Endothelial cell of umbilical vein (primary cell): ENCODE data around the gene CYTH1. TPM values are rescaled to one million over a fixed set of nuclear protein-coding genes. Genes with fewer than 3 reads are reported as not detected.

ENCODE experiments used
- BruUV-seq: library from RNA; stranded (reverse); fragments of 400-500 nt; replicated peaks from 2 replicates; lab custom pipeline; 2021; lab: Mats Ljungman, UMichigan
- CTCF ChIA-PET: fragments of 300-600, 350-600 bp; sonication (Branson Sonifier 250); formaldehyde crosslinking; loops from one replicate; lab custom pipeline; 2021; ENCODE audit warnings: antibody characterized with exemption, inconsistent platforms; lab: Charles Lee
- POLR2A ChIA-PET: fragments of 300-600, 350-600 bp; sonication (Branson Sonifier 250); formaldehyde crosslinking; loops from one replicate; lab custom pipeline; 2021; ENCODE audit warnings: antibody characterized with exemption, inconsistent platforms; lab: Charles Lee
- DNase-seq: peaks from one replicate; pipeline ENCODE4 v3.0.0-alpha.2; 2011; ENCODE audit warnings: low read depth, low spot score
- FAIRE-seq: peaks from 2 replicates; lab custom pipeline; 2011; peaks lifted over from hg19 to GRCh38; lab: Jason Lieb, UNC
- H2AFZ ChIP-seq: 2 replicates; pipeline ENCODE4 v1.6.0; 2012; ENCODE audit warnings: low read depth, low read length, control low read depth, inconsistent platforms
- H3K27ac ChIP-seq: 2 replicates; pipeline ENCODE4 v1.5.1; 2011; ENCODE audit warnings: low read depth, mild to moderate bottlenecking, control low read depth, low read length, moderate library complexity; ENCODE audit not compliant: insufficient read depth
- H3K27me3 ChIP-seq, 2 experiments: 2 replicates each; pipeline versions ENCODE4 v1.6.0 to v1.6.1; 2011; ENCODE audit warnings: low read length in 2 of 2, mixed read lengths in 1 of 2; ENCODE audit not compliant: control insufficient read depth in 2 of 2, insufficient read depth in 2 of 2
- H3K36me3 ChIP-seq, 2 experiments: 2 replicates in 1 of 2; 3 replicates in 1 of 2; pipeline ENCODE4 v1.5.1; 2011; ENCODE audit warnings: low read length in 2 of 2, mild to moderate bottlenecking in 1 of 2, moderate library complexity in 1 of 2; ENCODE audit not compliant: control insufficient read depth in 2 of 2, insufficient read depth in 2 of 2; ENCODE audit errors: extremely low read depth in 1 of 2
- H3K4me1 ChIP-seq: 3 replicates; pipeline ENCODE4 v1.5.1; 2011; ENCODE audit warnings: mild to moderate bottlenecking, low read length; ENCODE audit not compliant: control insufficient read depth, insufficient read depth; ENCODE audit errors: extremely low read depth
- H3K4me2 ChIP-seq: 2 replicates; pipeline ENCODE4 v1.6.1; 2011; ENCODE audit warnings: low read length, control low read depth, mixed read lengths; ENCODE audit not compliant: insufficient read depth
- H3K4me3 ChIP-seq, 3 experiments: fragments of 200-600 bp in 1 of 3; sonication (generic), shearing (Covaris generic) in 1 of 3; replicated peaks in 1 of 3; 2 replicates each; pipeline ENCODE4 v1.5.1; 2011 to 2016; ENCODE audit warnings: control low read depth in 3 of 3, low read length in 3 of 3, mild to moderate bottlenecking in 2 of 3, inconsistent platforms in 1 of 3, low read depth in 1 of 3, moderate library complexity in 1 of 3; ENCODE audit not compliant: insufficient read depth in 1 of 3
- H3K79me2 ChIP-seq: 2 replicates; pipeline ENCODE4 v1.6.0; 2012; ENCODE audit warnings: low read length, inconsistent platforms; ENCODE audit not compliant: control insufficient read depth, insufficient read depth
- H3K9ac ChIP-seq: replicated peaks from 2 replicates; pipeline ENCODE3; 2011; ENCODE audit warnings: low read length, control low read depth; ENCODE audit not compliant: insufficient read depth; ENCODE audit errors: extremely low read depth
- H3K9me1 ChIP-seq: replicated peaks from 3 replicates; pipeline ENCODE4 v1.6.0; 2011; ENCODE audit warnings: mild to moderate bottlenecking, low read length; ENCODE audit not compliant: control insufficient read depth, insufficient read depth; ENCODE audit errors: extremely low read depth
- H3K9me3 ChIP-seq: replicated peaks from 2 replicates; pipeline ENCODE4 v1.5.1; 2012; ENCODE audit warnings: low read length, inconsistent platforms; ENCODE audit not compliant: control insufficient read depth, insufficient read depth
- H4K20me1 ChIP-seq: replicated peaks from 2 replicates; pipeline ENCODE3; 2011; ENCODE audit warnings: mild to moderate bottlenecking, low read length; ENCODE audit not compliant: control insufficient read depth, insufficient read depth; ENCODE audit errors: extremely low read depth
- EZH2 ChIP-seq: IDR thresholded peaks from 2 replicates; pipeline ENCODE4 v1.6.1; 2012; ENCODE audit warnings: borderline replicate concordance, low read depth, mild to moderate bottlenecking, moderate library complexity, low read length, inconsistent platforms; ENCODE audit not compliant: severe bottlenecking
- FOS ChIP-seq: IDR thresholded peaks from 2 replicates; pipeline ENCODE4 v1.6.1; 2011; ENCODE audit warnings: mild to moderate bottlenecking, low read length, moderate library complexity, borderline replicate concordance; ENCODE audit not compliant: insufficient read depth
- GATA2 ChIP-seq: IDR thresholded peaks from 2 replicates; pipeline ENCODE4 v1.7.0; 2011; ENCODE audit warnings: low read depth, mild to moderate bottlenecking, moderate library complexity, mixed read lengths, low read length; ENCODE audit not compliant: insufficient read length, insufficient read depth
- JUN ChIP-seq: IDR thresholded peaks from 2 replicates; pipeline ENCODE4 v1.6.1; 2011; ENCODE audit warnings: borderline replicate concordance, low read depth; ENCODE audit not compliant: insufficient read length, insufficient read depth
- POLR2A ChIP-seq: IDR thresholded peaks from 2 replicates; pipeline ENCODE4 v1.6.1; 2012; ENCODE audit warnings: low read depth, mild to moderate bottlenecking, control low read depth, low read length
- POLR2AphosphoS5 ChIP-seq: IDR thresholded peaks from 2 replicates; pipeline ENCODE4 v1.6.1; 2012; ENCODE audit warnings: low read depth, mild to moderate bottlenecking, control low read depth, low read length, moderate library complexity; ENCODE audit not compliant: insufficient read depth
- dilution Hi-C: fragments of 300-500 bp; cut with MboI; formaldehyde crosslinking; loops from one replicate; pipeline ENCODE4 v1.15.0; 2019; ENCODE audit warnings: low sequenced_read_pairs; ENCODE audit not compliant: extremely low pct_ligation_motif_present
- intact Hi-C: fragments of 100-400 bp; cut with micrococcal nuclease; formaldehyde crosslinking; loops from one replicate; pipeline ENCODE4 v1.10.0; 2022
- polyA plus RNA-seq, 4 experiments: library from polyadenylated mRNA; depleted of rRNA in 3 of 4; stranded (reverse) in 3 of 4; unstranded in 1 of 4; fragments of >200 nt; gene quantifications; 2 replicates each; pipeline versions ENCODE4 v1.2.1 to v1.2.3, GENCODE V29; 2011 to 2012; ENCODE audit warnings: missing spikeins in 1 of 4
- total RNA-seq: library from RNA; stranded (reverse); gene quantifications from 2 replicates; pipeline ENCODE4 v1.2.3, GENCODE V29; 2021
- TF ChIP-seq, protein P1 (sequence below): IDR thresholded peaks from 2 replicates; pipeline ENCODE4 v1.6.1; 2011; ENCODE audit not compliant: insufficient read depth, insufficient read length

The CYTH1 gene
- total and polyA plus RNA-seq, 2 donors (not counting 3 experiments of a cell fraction or from before 2014, with no cell fraction given): 35.9 to 49.9 TPM

DNA sequence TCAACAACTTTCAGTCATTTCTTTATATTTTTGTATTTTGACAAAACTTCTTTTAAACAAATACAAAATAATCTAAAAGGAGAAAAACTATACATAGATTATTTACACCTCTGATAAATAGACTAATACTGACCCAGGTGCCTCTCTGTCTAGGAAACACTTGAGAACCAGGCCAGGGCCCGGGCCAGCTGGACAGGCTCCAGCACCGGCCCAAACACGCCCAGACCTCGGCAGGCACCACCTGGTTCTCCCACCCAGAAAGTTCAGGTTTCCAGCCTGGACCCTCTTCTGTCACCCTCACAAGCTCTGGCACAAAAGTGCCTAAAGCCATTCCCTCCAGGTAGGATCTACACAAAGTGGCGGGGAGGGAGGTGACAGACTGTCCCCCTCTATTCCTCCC lies 107.9 kb downstream of the CYTH1 start:
- Histone ChIP-seq H3K27me3 (no peaks in the 10 kb centered on the region), H3K4me3 (no peak overlapping the region), H3K9me1 (no peaks in the 10 kb centered on the region), H3K27ac (no peak overlapping the region), H3K79me2 (no peaks in the 10 kb centered on the region), H3K9ac (no peak overlapping the region), H3K4me1 (no peaks in the 10 kb centered on the region), H2AFZ (no peak overlapping the region), H4K20me1 (no peaks in the 10 kb centered on the region), H3K36me3 (peaks cover 10 to 38% of the 10 kb centered on the region in 2 experiments), H3K9me3 (no peaks in the 10 kb centered on the region), H3K4me2 (no peak overlapping the region)
- CTCF ChIA-PET: no interaction called here
- POLR2A ChIA-PET: no interaction called here
- intact Hi-C loops (no loop called here), dilution Hi-C loops (no loop called here)
- no peak for TF ChIP-seq POLR2AphosphoS5
- no peak for TF ChIP-seq FOS
- no peak for TF ChIP-seq POLR2A
- TF ChIP-seq GATA2: no peak
- DNase-seq (no peak), FAIRE-seq (no peak)
- no TSS peak for BruUV-seq

DNA sequence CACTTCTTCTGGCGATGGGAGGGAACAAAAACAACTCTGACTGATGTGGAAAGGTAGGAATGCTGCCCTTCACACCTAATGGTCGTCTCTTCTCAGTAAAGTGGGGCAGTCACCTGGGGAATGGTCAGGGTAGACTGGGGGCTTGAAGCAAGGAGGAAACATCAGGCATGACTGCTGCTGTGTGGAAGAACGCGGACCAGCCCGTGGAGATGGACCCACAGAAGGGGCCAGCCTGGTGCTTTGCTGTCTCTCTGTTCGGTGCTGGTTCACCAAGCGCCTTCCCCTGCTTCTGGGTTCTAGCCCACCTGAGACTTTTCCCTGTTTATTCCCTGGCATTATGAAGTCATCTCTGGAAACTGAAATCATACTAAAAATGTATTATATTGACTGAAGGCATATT lies 108.7 kb downstream of the CYTH1 start:
- Histone ChIP-seq H3K79me2 (no peaks in the 10 kb centered on the region), H3K9me3 (no peaks in the 10 kb centered on the region), H3K4me1 (no peaks in the 10 kb centered on the region), H2AFZ (no peak overlapping the region), H3K9ac (no peak overlapping the region), H3K27me3 (no peaks in the 10 kb centered on the region), H4K20me1 (no peaks in the 10 kb centered on the region), H3K9me1 (no peaks in the 10 kb centered on the region), H3K4me2 (no peak overlapping the region), H3K36me3 (peaks cover 10 to 33% of the 10 kb centered on the region in 2 experiments), H3K27ac (no peak overlapping the region), H3K4me3 (no peak overlapping the region)
- no peak for FAIRE-seq
- dilution Hi-C loops (no loop called here), intact Hi-C loops (no loop called here)
- DNase-seq: no peak
- ChIA-PET CTCF (no interaction called here), POLR2A (no interaction called here)
- BruUV-seq: no TSS peak
- TF ChIP-seq, protein P1, sequence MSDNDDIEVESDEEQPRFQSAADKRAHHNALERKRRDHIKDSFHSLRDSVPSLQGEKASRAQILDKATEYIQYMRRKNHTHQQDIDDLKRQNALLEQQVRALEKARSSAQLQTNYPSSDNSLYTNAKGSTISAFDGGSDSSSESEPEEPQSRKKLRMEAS: no peak
- TF ChIP-seq JUN (no peak), EZH2 (no peak)
